ENCODE data around the gene POLR2J3. TPM values are rescaled to one million over a fixed set of nuclear protein-coding genes. Genes with fewer than 3 reads are reported as not detected.
"Not testable (repeated sequence)": the region's sequence is repeated elsewhere in the genome, so short reads cannot be mapped to it uniquely, and the experiment has no call there.

POLR2J3 gene
- total and polyA plus RNA-seq, 9 donors: 19.8 to 66.3 (median 54.3) TPM

- not testable (repeated sequence) for H3K4me3 ChIP-seq (ENCODE audit: low read length); H3K9me3 ChIP-seq (replicated peaks; ENCODE audit: control insufficient read depth, low read depth, low read length); H3K27ac ChIP-seq (ENCODE audit: low read length); DNase-seq; H3K4me1 ChIP-seq (ENCODE audit: control insufficient read depth, insufficient read depth, low read length); H3K27me3 ChIP-seq (ENCODE audit: control insufficient read depth, insufficient read depth, low read length); H3K36me3 ChIP-seq (ENCODE audit: control insufficient read depth, insufficient read depth, low read length)
- no CpG with 5 or more reads among the region's 8 CpGs for WGBS (ENCODE audit: insufficient coverage)
These were observed 45.2 kb downstream of the POLR2J3 start for GRCh38 chr7:102527182-102527581.

GRCh38 chr7:102524803-102525202, 47.6 kb downstream of the POLR2J3 start:
- not testable (repeated sequence) for DNase-seq
- no CpG with 5 or more reads among the region's 2 CpGs for WGBS (ENCODE audit: insufficient coverage)

GRCh38 chr7:102520797-102521196, 51.6 kb downstream of the POLR2J3 start:
- not testable (repeated sequence) for H3K4me3 ChIP-seq (ENCODE audit: low read length); H3K27ac ChIP-seq (ENCODE audit: low read length); H3K9me3 ChIP-seq (replicated peaks; ENCODE audit: control insufficient read depth, low read depth, low read length); DNase-seq; H3K27me3 ChIP-seq (ENCODE audit: control insufficient read depth, insufficient read depth, low read length); H3K4me1 ChIP-seq (ENCODE audit: control insufficient read depth, insufficient read depth, low read length); H3K36me3 ChIP-seq (ENCODE audit: control insufficient read depth, insufficient read depth, low read length)
- no CpG with 5 or more reads among the region's 5 CpGs for WGBS (ENCODE audit: insufficient coverage)

More at GRCh38 chr7:102524803-102525202, 47.6 kb downstream of the POLR2J3 start:
- H3K4me3 ChIP-seq (ENCODE audit: low read length); H3K27ac ChIP-seq (ENCODE audit: low read length); H3K4me1 ChIP-seq (ENCODE audit: control insufficient read depth, insufficient read depth, low read length); H3K27me3 ChIP-seq (ENCODE audit: control insufficient read depth, insufficient read depth, low read length); H3K36me3 ChIP-seq (ENCODE audit: control insufficient read depth, insufficient read depth, low read length); H3K9me3 ChIP-seq (replicated peaks; ENCODE audit: control insufficient read depth, low read depth, low read length): not testable (repeated sequence)

- not testable (repeated sequence) for H3K4me1 ChIP-seq (ENCODE audit: control insufficient read depth, insufficient read depth, low read length); H3K9me3 ChIP-seq (replicated peaks; ENCODE audit: control insufficient read depth, low read depth, low read length); H3K27me3 ChIP-seq (ENCODE audit: control insufficient read depth, insufficient read depth, low read length); H3K36me3 ChIP-seq (ENCODE audit: control insufficient read depth, insufficient read depth, low read length); H3K27ac ChIP-seq (ENCODE audit: low read length)
- WGBS (ENCODE audit: insufficient coverage): no CpG with 5 or more reads among the region's 61 CpGs
- peak within 1 kb of the TSS; percentile 32 for H3K4me3 ChIP-seq (ENCODE audit: low read length)
- DNase-seq: peak; percentile 1
These were observed 54.7 kb downstream of the POLR2J3 start, which contains the start of gene RASA4B for GRCh38 chr7:102517550-102518147. TSS of gene RASA4B (minus strand) at chr7:102517777. CDS start at chr7:102517710, 67 bp downstream.

Other genes with a start within 250 kb of the POLR2J3 start
- not detected for gene SPDYE6, start 216.1 kb downstream of the POLR2J3 start, total RNA-seq
- gene SPDYE6, start 216.1 kb downstream of the POLR2J3 start, polyA plus RNA-seq (ENCODE audit: insufficient read depth in 1 of 8, insufficient read length in 8 of 8, low replicate concordance in 1 of 8): 1 to 10 TPM in 7 of 8 donors, under 1 TPM in 1; 0.85 to 4.9 (median 2.4) TPM
- gene PRKRIP1, start 176.2 kb downstream of the POLR2J3 start, total RNA-seq: 26.4 TPM
- 10 to 100 TPM; 24.9 to 33.5 (median 29.4) TPM for gene PRKRIP1, start 176.2 kb downstream of the POLR2J3 start, polyA plus RNA-seq (ENCODE audit: insufficient read depth in 1 of 8, insufficient read length in 8 of 8, low replicate concordance in 1 of 8)
- 7.0 TPM for gene ORAI2, start 139.0 kb downstream of the POLR2J3 start, total RNA-seq
- gene ORAI2, start 139.0 kb downstream of the POLR2J3 start, polyA plus RNA-seq (ENCODE audit: insufficient read depth in 1 of 8, insufficient read length in 8 of 8, low replicate concordance in 1 of 8): 10 to 100 TPM in 5 of 8 donors, 1 to 10 TPM in 3; 8.2 to 17.8 (median 11.8) TPM
- gene ALKBH4, start 107.7 kb downstream of the POLR2J3 start, total RNA-seq: 12.1 TPM
- gene ALKBH4, start 107.7 kb downstream of the POLR2J3 start, polyA plus RNA-seq (ENCODE audit: insufficient read depth in 1 of 8, insufficient read length in 8 of 8, low replicate concordance in 1 of 8): 10 to 100 TPM in 4 of 8 donors, 1 to 10 TPM in 4; 7.4 to 12.2 (median 9.6) TPM
- gene LRWD1, start 107.6 kb downstream of the POLR2J3 start, total RNA-seq: 10.2 TPM
- 10 to 100 TPM; 11.2 to 14.5 (median 12.9) TPM for gene LRWD1, start 107.6 kb downstream of the POLR2J3 start, polyA plus RNA-seq (ENCODE audit: insufficient read depth in 1 of 8, insufficient read length in 8 of 8, low replicate concordance in 1 of 8)
- 45.7 TPM for gene POLR2J, start 93.7 kb downstream of the POLR2J3 start, total RNA-seq
- 10 to 100 TPM; 29.8 to 38.4 (median 33.5) TPM for gene POLR2J, start 93.7 kb downstream of the POLR2J3 start, polyA plus RNA-seq (ENCODE audit: insufficient read depth in 1 of 8, insufficient read length in 8 of 8, low replicate concordance in 1 of 8)
- 8.9 TPM for gene RASA4B, start 54.8 kb downstream of the POLR2J3 start, total RNA-seq
- gene RASA4B, start 54.8 kb downstream of the POLR2J3 start, polyA plus RNA-seq (ENCODE audit: insufficient read depth in 1 of 8, insufficient read length in 8 of 8, low replicate concordance in 1 of 8): 10 to 100 TPM in 7 of 8 donors, 1 to 10 TPM in 1; 7.1 to 26.7 (median 14.5) TPM
- gene UPK3BL2, start 28.9 kb downstream of the POLR2J3 start, total RNA-seq: 2.8 TPM
- gene UPK3BL2, start 28.9 kb downstream of the POLR2J3 start, polyA plus RNA-seq (ENCODE audit: insufficient read depth in 1 of 8, insufficient read length in 8 of 8, low replicate concordance in 1 of 8): 10 to 100 TPM in 4 of 8 donors, 1 to 10 TPM in 3, under 1 TPM in 1; 0.82 to 18.3 (median 9.5) TPM
- gene SPDYE2, start 21.4 kb downstream of the POLR2J3 start, total RNA-seq: 0.04 TPM
- 10 to 100 TPM in 1 of 8 donors, 1 to 10 TPM in 6, under 1 TPM in 1; 0.70 to 13.6 (median 3.3) TPM for gene SPDYE2, start 21.4 kb downstream of the POLR2J3 start, polyA plus RNA-seq (ENCODE audit: insufficient read depth in 1 of 8, insufficient read length in 8 of 8, low replicate concordance in 1 of 8)
- 13.7 TPM for gene RASA4, start 44.2 kb upstream of the POLR2J3 start, total RNA-seq
- 10 to 100 TPM; 19.3 to 48.2 (median 34.4) TPM for gene RASA4, start 44.2 kb upstream of the POLR2J3 start, polyA plus RNA-seq (ENCODE audit: insufficient read depth in 1 of 8, insufficient read length in 8 of 8, low replicate concordance in 1 of 8)
- gene UPK3BL1, start 70.2 kb upstream of the POLR2J3 start, total RNA-seq: 7.3 TPM
- 10 to 100 TPM in 4 of 8 donors, 1 to 10 TPM in 4; 2.2 to 35.0 (median 8.9) TPM for gene UPK3BL1, start 70.2 kb upstream of the POLR2J3 start, polyA plus RNA-seq (ENCODE audit: insufficient read depth in 1 of 8, insufficient read length in 8 of 8, low replicate concordance in 1 of 8)
- not detected for gene SPDYE2B, start 77.7 kb upstream of the POLR2J3 start, total RNA-seq
- gene SPDYE2B, start 77.7 kb upstream of the POLR2J3 start, polyA plus RNA-seq (ENCODE audit: insufficient read depth in 1 of 8, insufficient read length in 8 of 8, low replicate concordance in 1 of 8): 1 to 10 TPM in 4 of 8 donors, under 1 TPM in 4; 0.26 to 3.9 (median 1.0) TPM
- 3.3 TPM for gene POLR2J2, start 99.1 kb upstream of the POLR2J3 start, total RNA-seq
- 1 to 10 TPM in 3 of 8 donors, under 1 TPM in 4, not detected in 1; 0.25 to 2.3 (median 0.75) TPM for gene POLR2J2, start 99.1 kb upstream of the POLR2J3 start, polyA plus RNA-seq (ENCODE audit: insufficient read depth in 1 of 8, insufficient read length in 8 of 8, low replicate concordance in 1 of 8)
- 7.4 TPM for gene FAM185A, start 176.4 kb upstream of the POLR2J3 start, total RNA-seq
- gene FAM185A, start 176.4 kb upstream of the POLR2J3 start, polyA plus RNA-seq (ENCODE audit: insufficient read depth in 1 of 8, insufficient read length in 8 of 8, low replicate concordance in 1 of 8): 1 to 10 TPM; 4.3 to 6.4 (median 4.8) TPM

Data from muscle of leg (tissue), 11 donors.